Left ventricle myocardium inferior (tissue), 1 donor: ENCODE results near the gene AXIN1. TPM values are rescaled to one million over a fixed set of nuclear protein-coding genes. Genes with fewer than 3 reads are reported as not detected.
"Not testable (repeated sequence)": the region's sequence is repeated elsewhere in the genome, so short reads cannot be mapped to it uniquely, and the experiment has no call there.

Source experiments
- DNase-seq: peaks from one replicate; pipeline ENCODE4 v3.0.0-alpha.2; 2020
- H3K27ac ChIP-seq: fragments of 200-600 bp; replicated peaks from 2 replicates; pipeline ENCODE4 v1.8.0; 2021
- H3K27me3 ChIP-seq: fragments of 200-600 bp; 2 replicates; pipeline ENCODE4 v1.8.0; 2021; ENCODE audit warnings: low read depth
- H3K36me3 ChIP-seq: fragments of 200-600 bp; 2 replicates; pipeline ENCODE4 v1.8.0; 2021
- H3K4me1 ChIP-seq: fragments of 200-600 bp; 2 replicates; pipeline ENCODE4 v1.8.0; 2021
- H3K4me3 ChIP-seq: fragments of 200-600 bp; 2 replicates; pipeline ENCODE4 v1.8.0; 2021; ENCODE audit warnings: mild to moderate bottlenecking, moderate library complexity
- H3K9me3 ChIP-seq: fragments of 200-600 bp; replicated peaks from 2 replicates; pipeline ENCODE4 v1.8.0; 2021
- intact Hi-C: fragments of 100-400 bp; cut with micrococcal nuclease; formaldehyde crosslinking; loops from one replicate; pipeline ENCODE4 v1.11.0; 2022
- total RNA-seq: library from RNA; stranded (reverse); fragmentation: NEBNext Ultra II Directional; extraction: Animal tissue kit (Norgen Biotek cat#: 25700); gene quantifications from one replicate; pipeline ENCODE4 v1.2.1, GENCODE V29; 2021
- TF ChIP-seq, protein P1 (sequence below): fragments of 200-600 bp; IDR thresholded peaks from 2 replicates; pipeline ENCODE4 v1.8.0; 2021; ENCODE audit warnings: antibody characterized with exemption, mild to moderate bottlenecking, borderline replicate concordance
- donor health status: DM: no; HTN: yes; CAD: no; lungs with severe emphysema.

The AXIN1 gene
- total RNA-seq, 1 donor from 2014 or later: 12.2 TPM

DNA sequence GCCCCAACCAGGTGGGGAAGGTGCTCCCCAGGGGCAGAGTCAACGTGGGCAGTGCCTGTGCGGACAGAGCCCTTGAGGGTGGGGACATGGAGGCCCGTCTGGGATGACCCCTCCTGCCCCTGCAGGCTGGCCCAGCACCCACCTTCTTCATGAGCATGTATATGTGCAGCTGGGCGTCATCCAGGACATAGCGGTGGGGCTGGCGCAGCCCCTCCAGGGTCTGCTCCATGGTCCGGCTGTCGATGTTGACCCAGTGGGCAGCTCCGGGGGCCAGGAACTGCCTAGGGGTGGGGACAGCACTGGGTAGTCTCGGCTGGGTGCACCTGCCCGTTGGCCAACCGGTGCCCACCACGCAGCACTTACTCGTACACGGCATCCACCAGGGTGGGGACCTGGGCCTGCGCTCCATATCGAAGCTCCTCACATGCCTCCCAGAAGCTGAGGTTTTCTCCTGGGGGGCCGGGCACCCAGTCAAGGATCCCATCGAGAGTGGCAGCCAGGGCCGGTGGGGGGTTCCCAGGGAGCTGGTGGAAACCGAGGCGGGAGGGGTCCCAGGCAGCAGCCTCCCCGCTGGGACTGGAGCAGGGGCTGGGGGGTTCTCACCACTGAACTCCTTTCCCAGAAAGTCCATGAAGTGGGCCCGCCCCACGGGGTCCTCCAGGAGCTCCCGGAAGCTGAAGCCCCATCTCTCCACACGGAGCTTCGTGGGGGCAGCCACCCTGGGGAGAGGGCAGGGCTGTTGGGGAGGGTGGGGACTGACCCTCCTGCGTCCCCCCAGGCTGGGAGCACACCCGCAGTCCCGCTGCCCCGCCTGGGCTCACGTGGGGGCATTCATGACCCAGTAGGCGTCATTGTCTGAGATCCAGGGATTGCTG is 81.9 kb downstream of the AXIN1 start:
- Histone ChIP-seq H3K4me1 (peaks cover 12% of the 10 kb centered on the region), H3K4me3 (no peak overlapping the region), H3K27me3 (peaks cover 13% of the 10 kb centered on the region), H3K27ac (no peak overlapping the region), H3K9me3 (no peaks in the 10 kb centered on the region), H3K36me3 (no peaks in the 10 kb centered on the region)
- intact Hi-C loops: no loop called here
- TF ChIP-seq, protein P1, sequence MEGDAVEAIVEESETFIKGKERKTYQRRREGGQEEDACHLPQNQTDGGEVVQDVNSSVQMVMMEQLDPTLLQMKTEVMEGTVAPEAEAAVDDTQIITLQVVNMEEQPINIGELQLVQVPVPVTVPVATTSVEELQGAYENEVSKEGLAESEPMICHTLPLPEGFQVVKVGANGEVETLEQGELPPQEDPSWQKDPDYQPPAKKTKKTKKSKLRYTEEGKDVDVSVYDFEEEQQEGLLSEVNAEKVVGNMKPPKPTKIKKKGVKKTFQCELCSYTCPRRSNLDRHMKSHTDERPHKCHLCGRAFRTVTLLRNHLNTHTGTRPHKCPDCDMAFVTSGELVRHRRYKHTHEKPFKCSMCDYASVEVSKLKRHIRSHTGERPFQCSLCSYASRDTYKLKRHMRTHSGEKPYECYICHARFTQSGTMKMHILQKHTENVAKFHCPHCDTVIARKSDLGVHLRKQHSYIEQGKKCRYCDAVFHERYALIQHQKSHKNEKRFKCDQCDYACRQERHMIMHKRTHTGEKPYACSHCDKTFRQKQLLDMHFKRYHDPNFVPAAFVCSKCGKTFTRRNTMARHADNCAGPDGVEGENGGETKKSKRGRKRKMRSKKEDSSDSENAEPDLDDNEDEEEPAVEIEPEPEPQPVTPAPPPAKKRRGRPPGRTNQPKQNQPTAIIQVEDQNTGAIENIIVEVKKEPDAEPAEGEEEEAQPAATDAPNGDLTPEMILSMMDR: no peak
- no peak for DNase-seq

- Histone ChIP-seq H3K4me1 (no peaks in the 10 kb centered on the region), H3K9me3 (no peaks in the 10 kb centered on the region), H3K27ac (no peak overlapping the region), H3K4me3 (no peak overlapping the region), H3K27me3 (peaks cover 7% of the 10 kb centered on the region), H3K36me3 (peaks cover 10% of the 10 kb centered on the region)
- TF ChIP-seq, protein P1: no peak
- no peak for DNase-seq
- intact Hi-C loops: no loop called here
Observed at GRCh38 chr16:269061-269796, 83.3 kb downstream of the AXIN1 start.

GRCh38 chr16:268141-269053 is 84.1 kb downstream of the AXIN1 start:
- Histone ChIP-seq H3K27ac (no peak overlapping the region), H3K36me3 (peaks cover 18% of the 10 kb centered on the region), H3K27me3 (peaks cover 1% of the 10 kb centered on the region), H3K4me1 (no peaks in the 10 kb centered on the region), H3K9me3 (no peaks in the 10 kb centered on the region), H3K4me3 (no peak overlapping the region)
- TF ChIP-seq, protein P1: no peak
- intact Hi-C loops: no loop called here
- DNase-seq: no peak

GRCh38 chr16:267562-267961 is 85.0 kb downstream of the AXIN1 start:
- DNase-seq, intact Hi-C loops, H3K4me3 ChIP-seq: not testable (repeated sequence)

GRCh38 chr16:266258-267164 is 86.0 kb downstream of the AXIN1 start:
- Histone ChIP-seq H3K9me3 (no peaks in the 10 kb centered on the region), H3K27ac (no peak overlapping the region), H3K27me3 (no peaks in the 10 kb centered on the region), H3K36me3 (peaks cover 37% of the 10 kb centered on the region), H3K4me1 (no peaks in the 10 kb centered on the region), H3K4me3 (no peak overlapping the region)
- DNase-seq: no peak
- TF ChIP-seq, protein P1: no peak
- intact Hi-C loops: no loop called here

More at GRCh38 chr16:267562-267961, 85.0 kb downstream of the AXIN1 start:
- H3K4me1 ChIP-seq, H3K9me3 ChIP-seq, H3K27me3 ChIP-seq, H3K27ac ChIP-seq: not testable (repeated sequence)
- peaks cover 27% of the 10 kb centered on the region for H3K36me3 ChIP-seq
